Endothelial cell of umbilical vein (primary cell): Measurements from ENCODE around the gene TCF7L2. TPM values are rescaled to one million over a fixed set of nuclear protein-coding genes. Genes with fewer than 3 reads are reported as not detected.

Source experiments
- BruUV-seq: library from RNA; stranded (reverse); fragments of 400-500 nt; replicated peaks from 2 replicates; lab custom pipeline; 2021; lab: Mats Ljungman, UMichigan
- CTCF ChIA-PET: fragments of 300-600, 350-600 bp; sonication (Branson Sonifier 250); formaldehyde crosslinking; loops from one replicate; lab custom pipeline; 2021; ENCODE audit warnings: antibody characterized with exemption, inconsistent platforms; lab: Charles Lee
- POLR2A ChIA-PET: fragments of 300-600, 350-600 bp; sonication (Branson Sonifier 250); formaldehyde crosslinking; loops from one replicate; lab custom pipeline; 2021; ENCODE audit warnings: antibody characterized with exemption, inconsistent platforms; lab: Charles Lee
- DNase-seq: peaks from one replicate; pipeline ENCODE4 v3.0.0-alpha.2; 2011; ENCODE audit warnings: low read depth, low spot score
- FAIRE-seq: peaks from 2 replicates; lab custom pipeline; 2011; peaks lifted over from hg19 to GRCh38; lab: Jason Lieb, UNC
- H2AFZ ChIP-seq: 2 replicates; pipeline ENCODE4 v1.6.0; 2012; ENCODE audit warnings: low read depth, low read length, control low read depth, inconsistent platforms
- H3K27ac ChIP-seq: 2 replicates; pipeline ENCODE4 v1.5.1; 2011; ENCODE audit warnings: low read depth, mild to moderate bottlenecking, control low read depth, low read length, moderate library complexity; ENCODE audit not compliant: insufficient read depth
- H3K27me3 ChIP-seq, 2 experiments: 2 replicates each; pipeline versions ENCODE4 v1.6.0 to v1.6.1; 2011; ENCODE audit warnings: low read length in 2 of 2, mixed read lengths in 1 of 2; ENCODE audit not compliant: control insufficient read depth in 2 of 2, insufficient read depth in 2 of 2
- H3K36me3 ChIP-seq, 2 experiments: 2 replicates in 1 of 2; 3 replicates in 1 of 2; pipeline ENCODE4 v1.5.1; 2011; ENCODE audit warnings: low read length in 2 of 2, mild to moderate bottlenecking in 1 of 2, moderate library complexity in 1 of 2; ENCODE audit not compliant: control insufficient read depth in 2 of 2, insufficient read depth in 2 of 2; ENCODE audit errors: extremely low read depth in 1 of 2
- H3K4me1 ChIP-seq: 3 replicates; pipeline ENCODE4 v1.5.1; 2011; ENCODE audit warnings: mild to moderate bottlenecking, low read length; ENCODE audit not compliant: control insufficient read depth, insufficient read depth; ENCODE audit errors: extremely low read depth
- H3K4me2 ChIP-seq: 2 replicates; pipeline ENCODE4 v1.6.1; 2011; ENCODE audit warnings: low read length, control low read depth, mixed read lengths; ENCODE audit not compliant: insufficient read depth
- H3K4me3 ChIP-seq, 3 experiments: fragments of 200-600 bp in 1 of 3; sonication (generic), shearing (Covaris generic) in 1 of 3; replicated peaks in 1 of 3; 2 replicates each; pipeline ENCODE4 v1.5.1; 2011 to 2016; ENCODE audit warnings: control low read depth in 3 of 3, low read length in 3 of 3, mild to moderate bottlenecking in 2 of 3, inconsistent platforms in 1 of 3, low read depth in 1 of 3, moderate library complexity in 1 of 3; ENCODE audit not compliant: insufficient read depth in 1 of 3
- H3K79me2 ChIP-seq: 2 replicates; pipeline ENCODE4 v1.6.0; 2012; ENCODE audit warnings: low read length, inconsistent platforms; ENCODE audit not compliant: control insufficient read depth, insufficient read depth
- H3K9ac ChIP-seq: replicated peaks from 2 replicates; pipeline ENCODE3; 2011; ENCODE audit warnings: low read length, control low read depth; ENCODE audit not compliant: insufficient read depth; ENCODE audit errors: extremely low read depth
- H3K9me1 ChIP-seq: replicated peaks from 3 replicates; pipeline ENCODE4 v1.6.0; 2011; ENCODE audit warnings: mild to moderate bottlenecking, low read length; ENCODE audit not compliant: control insufficient read depth, insufficient read depth; ENCODE audit errors: extremely low read depth
- H3K9me3 ChIP-seq: replicated peaks from 2 replicates; pipeline ENCODE4 v1.5.1; 2012; ENCODE audit warnings: low read length, inconsistent platforms; ENCODE audit not compliant: control insufficient read depth, insufficient read depth
- H4K20me1 ChIP-seq: replicated peaks from 2 replicates; pipeline ENCODE3; 2011; ENCODE audit warnings: mild to moderate bottlenecking, low read length; ENCODE audit not compliant: control insufficient read depth, insufficient read depth; ENCODE audit errors: extremely low read depth
- CTCF ChIP-seq, 2 donors: IDR thresholded peaks; 1 replicate in 1 of 2; 2 replicates in 1 of 2; pipeline ENCODE4 v1.5.1; 2011; ENCODE audit warnings: low read length in 2 of 2, mild to moderate bottlenecking in 2 of 2, moderate library complexity in 2 of 2, control low read depth in 1 of 2, inconsistent platforms in 1 of 2, low read depth in 1 of 2; ENCODE audit not compliant: insufficient read depth in 1 of 2; ENCODE audit errors: extremely low read depth in 1 of 2
- EZH2 ChIP-seq: IDR thresholded peaks from 2 replicates; pipeline ENCODE4 v1.6.1; 2012; ENCODE audit warnings: borderline replicate concordance, low read depth, mild to moderate bottlenecking, moderate library complexity, low read length, inconsistent platforms; ENCODE audit not compliant: severe bottlenecking
- FOS ChIP-seq: IDR thresholded peaks from 2 replicates; pipeline ENCODE4 v1.6.1; 2011; ENCODE audit warnings: mild to moderate bottlenecking, low read length, moderate library complexity, borderline replicate concordance; ENCODE audit not compliant: insufficient read depth
- GATA2 ChIP-seq: IDR thresholded peaks from 2 replicates; pipeline ENCODE4 v1.7.0; 2011; ENCODE audit warnings: low read depth, mild to moderate bottlenecking, moderate library complexity, mixed read lengths, low read length; ENCODE audit not compliant: insufficient read length, insufficient read depth
- JUN ChIP-seq: IDR thresholded peaks from 2 replicates; pipeline ENCODE4 v1.6.1; 2011; ENCODE audit warnings: borderline replicate concordance, low read depth; ENCODE audit not compliant: insufficient read length, insufficient read depth
- MYC ChIP-seq: IDR thresholded peaks from one replicate; pipeline ENCODE4 v1.6.1; 2011; ENCODE audit warnings: mild to moderate bottlenecking, low read depth, low read length
- POLR2A ChIP-seq: IDR thresholded peaks from 2 replicates; pipeline ENCODE4 v1.6.1; 2012; ENCODE audit warnings: low read depth, mild to moderate bottlenecking, control low read depth, low read length
- POLR2AphosphoS5 ChIP-seq: IDR thresholded peaks from 2 replicates; pipeline ENCODE4 v1.6.1; 2012; ENCODE audit warnings: low read depth, mild to moderate bottlenecking, control low read depth, low read length, moderate library complexity; ENCODE audit not compliant: insufficient read depth
- dilution Hi-C: fragments of 300-500 bp; cut with MboI; formaldehyde crosslinking; loops from one replicate; pipeline ENCODE4 v1.15.0; 2019; ENCODE audit warnings: low sequenced_read_pairs; ENCODE audit not compliant: extremely low pct_ligation_motif_present
- intact Hi-C: fragments of 100-400 bp; cut with micrococcal nuclease; formaldehyde crosslinking; loops from one replicate; pipeline ENCODE4 v1.10.0; 2022
- polyA plus RNA-seq, 4 experiments: library from polyadenylated mRNA; depleted of rRNA in 3 of 4; stranded (reverse) in 3 of 4; unstranded in 1 of 4; fragments of >200 nt; gene quantifications; 2 replicates each; pipeline versions ENCODE4 v1.2.1 to v1.2.3, GENCODE V29; 2011 to 2012; ENCODE audit warnings: missing spikeins in 1 of 4
- total RNA-seq: library from RNA; stranded (reverse); gene quantifications from 2 replicates; pipeline ENCODE4 v1.2.3, GENCODE V29; 2021
- TF ChIP-seq, protein P1 (sequence below): IDR thresholded peaks from 2 replicates; pipeline ENCODE4 v1.6.1; 2011; ENCODE audit not compliant: insufficient read depth, insufficient read length

Gene TCF7L2
- total and polyA plus RNA-seq, 2 donors (not counting 3 experiments of a cell fraction or from before 2014, with no cell fraction given), result 9.9 to 21.8 TPM

- Histone ChIP-seq H2AFZ (no peak overlapping the region), H4K20me1 (no peaks in the 10 kb centered on the region), H3K4me2 (no peak overlapping the region), H3K4me3 (no peak overlapping the region), H3K9ac (no peak overlapping the region), H3K27ac (no peak overlapping the region), H3K9me1 (no peaks in the 10 kb centered on the region), H3K79me2 (no peaks in the 10 kb centered on the region), H3K9me3 (no peaks in the 10 kb centered on the region), H3K27me3 (no peaks in the 10 kb centered on the region), H3K36me3 (no peaks in the 10 kb centered on the region), H3K4me1 (peaks cover 44% of the 10 kb centered on the region)
- dilution Hi-C loops (no loop called here), intact Hi-C loops (no loop called here)
- ChIA-PET POLR2A (no interaction called here), CTCF (interaction anchor here (4.6 kb wide), 1 partner anchor 10 kb away, joined by 20 read pairs; no protein-coding TSS in a partner anchor)
- TF ChIP-seq FOS (no peak), CTCF (IDR thresholded peaks at IDR 0.05; ENCODE audit: extremely low read depth in 1 of 2, insufficient read depth in 1 of 2, low read depth in 1 of 2, low read length in 2 of 2) (no peak), GATA2 (no peak), EZH2 (no peak), JUN (no peak), POLR2A (no peak), POLR2AphosphoS5 (no peak), MYC (no peak)
- TF ChIP-seq, protein P1, sequence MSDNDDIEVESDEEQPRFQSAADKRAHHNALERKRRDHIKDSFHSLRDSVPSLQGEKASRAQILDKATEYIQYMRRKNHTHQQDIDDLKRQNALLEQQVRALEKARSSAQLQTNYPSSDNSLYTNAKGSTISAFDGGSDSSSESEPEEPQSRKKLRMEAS, result no peak
- FAIRE-seq, result no peak
- no peak for DNase-seq
- no TSS peak for BruUV-seq
Measured at GRCh38 chr10:113061557-113061956, 111.5 kb downstream of the TCF7L2 start.
